DOHH2 (cell line): Measurements from ENCODE around the gene PRCC.

Experiments
- H3F3A ChIP-seq: fragments of 200-600 bp; sonication (generic), shearing (Covaris generic); 2 replicates; pipeline ENCODE4 v1.6.0; 2016; ENCODE audit warnings: antibody characterized with exemption, mild to moderate bottlenecking; ENCODE audit not compliant: control insufficient read depth, insufficient read depth
- H3K27ac ChIP-seq: fragments of 200-600 bp; sonication (generic); 2 replicates; pipeline ENCODE4 v1.5.1; 2014; ENCODE audit warnings: low read depth, mild to moderate bottlenecking, low read length, moderate library complexity
- H3K27me3 ChIP-seq: fragments of 200-600 bp; sonication (generic); 2 replicates; pipeline ENCODE4 v1.6.1; 2014; ENCODE audit warnings: mild to moderate bottlenecking, low read length, mixed read lengths; ENCODE audit not compliant: control insufficient read depth
- H3K36me3 ChIP-seq: fragments of 200-600 bp; sonication (generic); 2 replicates; pipeline ENCODE4 v1.6.1; 2014; ENCODE audit warnings: mild to moderate bottlenecking, low read length, moderate library complexity, mixed read lengths; ENCODE audit not compliant: control insufficient read depth
- H3K4me1 ChIP-seq: fragments of 200-600 bp; sonication (generic); 2 replicates; pipeline ENCODE4 v1.6.1; 2014; ENCODE audit warnings: mild to moderate bottlenecking, low read length, mixed read lengths; ENCODE audit not compliant: control insufficient read depth
- H3K4me2 ChIP-seq: fragments of 200-600 bp; sonication (generic); 2 replicates; pipeline ENCODE4 v1.6.0; 2014; ENCODE audit warnings: mild to moderate bottlenecking, low read length, moderate library complexity
- H3K4me3 ChIP-seq: fragments of 200-600 bp; sonication (generic); 2 replicates; pipeline ENCODE4 v1.5.1; 2014; ENCODE audit warnings: mild to moderate bottlenecking, low read length, mixed read lengths
- H3K79me2 ChIP-seq: fragments of 200-600 bp; sonication (generic); 2 replicates; pipeline ENCODE4 v1.6.1; 2014; ENCODE audit warnings: mild to moderate bottlenecking, low read length, mixed read lengths; ENCODE audit not compliant: control insufficient read depth
- H3K9me2 ChIP-seq: fragments of 200-600 bp; sonication (generic); replicated peaks from 2 replicates; pipeline ENCODE4 v1.6.1; 2014; ENCODE audit warnings: mild to moderate bottlenecking, low read length, mixed read lengths; ENCODE audit not compliant: control insufficient read depth
- H3K9me3 ChIP-seq: fragments of 200-600 bp; sonication (generic); 2 replicates; pipeline ENCODE4 v1.6.1; 2014; ENCODE audit warnings: antibody characterized with exemption, low read length, mixed read lengths; ENCODE audit not compliant: control insufficient read depth, insufficient read depth
- H4K20me1 ChIP-seq: fragments of 200-600 bp; sonication (generic); 2 replicates; pipeline ENCODE4 v1.6.0; 2014; ENCODE audit warnings: low read depth, mild to moderate bottlenecking, antibody characterized with exemption, low read length, moderate library complexity; ENCODE audit not compliant: control insufficient read depth, insufficient read depth
- EZH2phosphoT487 ChIP-seq: fragments of 200-600 bp; sonication (generic); IDR thresholded peaks from 2 replicates; pipeline ENCODE4 v1.6.1; 2017; ENCODE audit warnings: borderline replicate concordance, mild to moderate bottlenecking, antibody characterized with exemption, low read length, moderate library complexity, mixed read lengths
- TF ChIP-seq, protein P1 (sequence below): fragments of 200-600 bp; sonication (generic); IDR thresholded peaks from one replicate; pipeline ENCODE4 v1.5.1; 2014; ENCODE audit warnings: antibody characterized with exemption, mild to moderate bottlenecking, low read depth, low read length; ENCODE audit not compliant: poor library complexity, severe bottlenecking

PRCC gene

GRCh38 chr1:156797212-156797871 is 30.0 kb downstream of the PRCC start:
- Histone ChIP-seq H3K27me3 (no peaks in the 10 kb centered on the region), H3K79me2 (no peaks in the 10 kb centered on the region), H3K4me1 (peaks cover 28% of the 10 kb centered on the region), H3K27ac (no peak overlapping the region), H4K20me1 (no peaks in the 10 kb centered on the region), H3K9me2 (no peaks in the 10 kb centered on the region), H3K9me3 (no peaks in the 10 kb centered on the region), H3K36me3 (peaks cover 85% of the 10 kb centered on the region), H3F3A (peaks cover 10% of the 10 kb centered on the region), H3K4me3 (no peak overlapping the region), H3K4me2 (no peak overlapping the region)
- TF ChIP-seq EZH2phosphoT487, result no peak
- TF ChIP-seq, protein P1, sequence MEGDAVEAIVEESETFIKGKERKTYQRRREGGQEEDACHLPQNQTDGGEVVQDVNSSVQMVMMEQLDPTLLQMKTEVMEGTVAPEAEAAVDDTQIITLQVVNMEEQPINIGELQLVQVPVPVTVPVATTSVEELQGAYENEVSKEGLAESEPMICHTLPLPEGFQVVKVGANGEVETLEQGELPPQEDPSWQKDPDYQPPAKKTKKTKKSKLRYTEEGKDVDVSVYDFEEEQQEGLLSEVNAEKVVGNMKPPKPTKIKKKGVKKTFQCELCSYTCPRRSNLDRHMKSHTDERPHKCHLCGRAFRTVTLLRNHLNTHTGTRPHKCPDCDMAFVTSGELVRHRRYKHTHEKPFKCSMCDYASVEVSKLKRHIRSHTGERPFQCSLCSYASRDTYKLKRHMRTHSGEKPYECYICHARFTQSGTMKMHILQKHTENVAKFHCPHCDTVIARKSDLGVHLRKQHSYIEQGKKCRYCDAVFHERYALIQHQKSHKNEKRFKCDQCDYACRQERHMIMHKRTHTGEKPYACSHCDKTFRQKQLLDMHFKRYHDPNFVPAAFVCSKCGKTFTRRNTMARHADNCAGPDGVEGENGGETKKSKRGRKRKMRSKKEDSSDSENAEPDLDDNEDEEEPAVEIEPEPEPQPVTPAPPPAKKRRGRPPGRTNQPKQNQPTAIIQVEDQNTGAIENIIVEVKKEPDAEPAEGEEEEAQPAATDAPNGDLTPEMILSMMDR, result peak; percentile 87

GRCh38 chr1:156801409-156802121 is 34.2 kb downstream of the PRCC start:
- Histone ChIP-seq H3F3A (no peaks in the 10 kb centered on the region), H3K27ac (no peak overlapping the region), H3K9me3 (no peaks in the 10 kb centered on the region), H3K4me1 (peaks cover 16% of the 10 kb centered on the region), H3K4me3 (no peak overlapping the region), H4K20me1 (no peaks in the 10 kb centered on the region), H3K79me2 (no peaks in the 10 kb centered on the region), H3K9me2 (no peaks in the 10 kb centered on the region), H3K27me3 (no peaks in the 10 kb centered on the region), H3K36me3 (peaks cover 48% of the 10 kb centered on the region), H3K4me2 (no peak overlapping the region)
- TF ChIP-seq, protein P1, result no peak
- TF ChIP-seq EZH2phosphoT487, result no peak

DNA sequence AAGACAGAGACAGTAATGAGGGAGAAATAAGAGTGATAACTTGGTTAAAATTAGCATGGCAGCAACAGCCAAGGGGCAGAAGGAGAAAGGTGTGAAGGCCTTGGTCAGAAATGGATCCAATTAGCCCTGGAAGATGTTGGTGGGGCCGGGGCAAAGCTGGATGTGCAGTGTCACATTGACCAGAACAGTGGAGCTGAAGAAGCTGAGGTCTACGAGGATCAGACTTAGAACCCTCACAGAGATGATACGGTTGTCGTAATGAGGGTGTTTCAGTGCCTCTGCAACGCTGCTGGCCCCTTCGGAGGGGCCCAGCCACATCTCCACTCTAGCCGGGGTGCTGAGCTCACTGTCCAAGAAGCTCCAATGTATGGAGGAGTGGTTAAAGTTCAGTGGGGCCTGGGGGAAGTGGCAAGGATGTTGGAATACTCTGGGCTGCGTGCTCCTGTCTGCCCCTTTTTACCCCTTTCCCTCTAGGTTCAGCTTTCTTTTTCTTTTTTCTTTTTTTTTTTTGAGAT is 35.1 kb downstream of the PRCC start:
- Histone ChIP-seq H3K36me3 (peaks cover 39% of the 10 kb centered on the region), H3K27ac (no peak overlapping the region), H3K79me2 (no peaks in the 10 kb centered on the region), H3F3A (no peaks in the 10 kb centered on the region), H3K4me2 (no peak overlapping the region), H3K9me3 (no peaks in the 10 kb centered on the region), H3K9me2 (no peaks in the 10 kb centered on the region), H4K20me1 (no peaks in the 10 kb centered on the region), H3K27me3 (no peaks in the 10 kb centered on the region), H3K4me3 (no peak overlapping the region), H3K4me1 (peaks cover 10% of the 10 kb centered on the region)
- TF ChIP-seq, protein P1, result no peak
- TF ChIP-seq EZH2phosphoT487, result no peak
